Mesodermal cell (in vitro differentiated cells): ENCODE measurements around the gene PPAN.

ENCODE experiments used
- H3K27ac ChIP-seq: 2 replicates; pipeline ENCODE4 v1.7.0; 2013; ENCODE audit warnings: mild to moderate bottlenecking, low read depth, low read length, moderate library complexity; ENCODE audit not compliant: severe bottlenecking
- H3K36me3 ChIP-seq: 2 replicates; pipeline ENCODE4 v1.7.1; 2013; ENCODE audit warnings: mild to moderate bottlenecking, low read length, moderate library complexity; ENCODE audit not compliant: control insufficient read depth, insufficient read depth
- H3K4me1 ChIP-seq: one replicate; pipeline ENCODE4 v1.7.1; 2013; ENCODE audit warnings: mild to moderate bottlenecking, low read length; ENCODE audit not compliant: insufficient read depth, control insufficient read depth, poor library complexity, severe bottlenecking
- H3K4me3 ChIP-seq: 2 replicates; pipeline ENCODE4 v1.7.0; 2013; ENCODE audit warnings: low read length, control low read depth, mild to moderate bottlenecking; ENCODE audit not compliant: insufficient read depth, poor library complexity, severe bottlenecking; ENCODE audit errors: extremely low read depth
- H3K9me3 ChIP-seq: 2 replicates; pipeline ENCODE4 v1.7.1; 2013; ENCODE audit warnings: mild to moderate bottlenecking, low read length, moderate library complexity; ENCODE audit not compliant: control insufficient read depth
- WGBS, 2 experiments: methylation state at CpG; one replicate each; pipeline ENCODE4 v1.1.5; 2013; ENCODE audit warnings: missing lambda C conversion rate in 2 of 2; ENCODE audit not compliant: insufficient coverage in 2 of 2; 5-methylcytosine and 5-hydroxymethylcytosine counted together

PPAN gene

DNA sequence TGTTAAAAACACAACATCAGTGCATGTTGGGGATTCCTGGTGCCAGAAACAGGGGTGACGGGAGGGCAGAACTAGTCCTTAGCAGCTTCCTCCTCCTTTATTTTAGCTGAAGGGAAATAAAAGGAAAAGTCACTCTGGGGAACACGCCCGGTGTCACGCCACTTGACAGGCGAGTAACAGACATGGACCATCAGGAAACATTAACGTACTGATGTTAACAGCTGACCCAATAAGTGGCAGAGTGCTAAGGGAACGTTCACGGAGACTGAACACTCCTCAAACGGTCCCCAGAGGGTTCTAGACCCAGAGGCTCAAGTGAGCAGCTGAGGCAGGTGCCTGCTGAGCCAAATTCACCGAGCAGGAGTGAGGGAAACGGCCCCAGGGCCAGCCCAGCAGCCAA, 27.4 kb downstream of the PPAN start:
- H3K36me3 ChIP-seq, result peaks cover 94% of the 10 kb centered on the region
- H3K4me3 ChIP-seq, result no peak overlapping the region
- 96% methylated on average over 7 to 11 of the region's 11 CpGs for WGBS, 2 experiments

DNA sequence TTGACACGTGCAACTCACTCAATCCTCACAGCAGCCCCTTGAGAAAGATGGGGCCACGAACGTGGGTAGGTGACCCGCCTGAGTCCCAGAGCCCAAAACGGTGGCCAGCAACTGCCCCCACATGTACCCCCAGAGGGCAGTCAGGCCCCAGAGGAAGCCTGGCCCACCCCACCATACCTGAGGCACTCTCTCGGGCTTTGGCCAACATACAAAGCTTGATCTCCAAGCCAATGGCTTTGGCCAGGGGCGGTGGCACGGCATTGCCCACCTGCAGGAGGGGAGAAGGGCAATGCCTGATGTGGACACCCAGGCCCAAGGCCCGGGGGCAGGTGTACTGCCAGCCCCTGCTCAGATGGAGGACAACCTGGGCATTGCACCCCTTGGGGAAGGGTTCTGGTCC, 27.9 kb downstream of the PPAN start:
- 92 to 95% methylated on average over 6 to 9 of the region's 9 CpGs for WGBS, 2 experiments

More for the DNA sequence above, 27.4 kb downstream of the PPAN start:
- H3K4me1 ChIP-seq, result no peaks in the 10 kb centered on the region
- H3K9me3 ChIP-seq, result no peaks in the 10 kb centered on the region
- no peak overlapping the region for H3K27ac ChIP-seq

DNA sequence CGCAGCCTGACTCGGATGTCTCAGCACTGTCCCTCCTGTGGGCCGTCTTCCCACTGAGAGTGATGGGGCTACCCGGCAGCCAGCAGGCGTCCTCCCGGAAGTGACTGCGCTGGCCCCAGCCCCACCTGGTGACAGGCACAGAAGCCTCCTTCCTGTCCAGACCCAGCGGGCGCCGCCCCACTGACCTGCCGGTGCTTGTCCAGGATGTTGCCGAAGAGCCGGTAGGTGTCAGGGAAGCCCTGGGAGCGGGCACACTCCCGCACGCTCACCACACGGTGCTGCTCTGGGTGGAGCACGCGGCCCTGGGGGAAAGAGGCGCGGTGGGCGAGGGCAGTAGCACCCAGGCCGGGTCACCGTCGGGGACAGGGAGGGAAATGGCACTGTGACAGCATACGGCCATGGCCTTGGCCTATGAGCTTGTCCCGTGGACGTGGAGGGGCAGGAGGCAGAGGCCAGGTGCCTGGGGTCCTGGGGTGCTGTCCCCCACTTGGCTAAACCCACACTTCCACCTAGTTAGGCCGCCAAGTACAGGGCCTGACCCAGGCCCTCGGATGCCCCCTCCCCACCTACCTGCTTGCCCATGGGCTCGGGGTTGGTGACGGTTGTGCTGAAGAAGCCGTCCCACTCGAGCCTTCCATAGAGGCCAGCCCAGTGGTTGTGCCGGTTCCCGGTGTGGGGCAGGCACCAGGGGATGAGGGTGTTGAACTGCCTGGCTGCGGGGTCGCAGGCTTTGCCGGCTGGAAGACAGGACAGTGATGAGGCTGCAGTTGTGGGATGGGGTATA, 29.6 kb downstream of the PPAN start:
- no peaks in the 10 kb centered on the region for H3K4me1 ChIP-seq
- WGBS, 2 experiments, result 95 to 96% methylated on average over 33 to 37 of the region's 39 CpGs
- H3K36me3 ChIP-seq, result peaks cover 94% of the 10 kb centered on the region
- H3K4me3 ChIP-seq, result no peak overlapping the region
- H3K27ac ChIP-seq, result no peak overlapping the region
- no peaks in the 10 kb centered on the region for H3K9me3 ChIP-seq

More for the DNA sequence above, 27.9 kb downstream of the PPAN start:
- Histone ChIP-seq H3K9me3 (no peaks in the 10 kb centered on the region), H3K27ac (no peak overlapping the region), H3K36me3 (peaks cover 95% of the 10 kb centered on the region), H3K4me3 (no peak overlapping the region), H3K4me1 (no peaks in the 10 kb centered on the region)

DNA sequence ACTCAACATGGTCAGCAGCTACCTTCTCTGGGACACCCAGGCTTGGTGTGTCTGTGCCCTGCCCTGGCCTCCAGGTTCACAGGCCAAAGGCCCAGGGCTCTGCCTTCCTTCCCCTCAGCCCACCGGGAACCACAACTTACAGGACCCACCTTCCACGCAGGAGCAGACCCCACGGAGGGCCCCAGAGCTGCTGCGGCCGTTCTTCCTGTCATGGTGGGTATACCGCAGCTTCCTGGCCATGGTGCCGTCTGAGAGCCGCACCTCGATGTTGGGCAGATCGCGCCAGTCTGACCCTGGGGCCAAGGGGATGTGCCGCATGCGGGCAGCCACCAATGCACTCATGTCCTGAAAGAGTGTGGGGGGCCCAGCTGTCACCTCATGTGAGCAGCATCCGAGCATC, 30.8 kb downstream of the PPAN start:
- 98% methylated on average over 11 to 12 of the region's 14 CpGs for WGBS, 2 experiments
- H3K4me1 ChIP-seq, result no peaks in the 10 kb centered on the region
- no peak overlapping the region for H3K4me3 ChIP-seq
- H3K27ac ChIP-seq, result no peak overlapping the region
- H3K9me3 ChIP-seq, result no peaks in the 10 kb centered on the region
- peaks cover 94% of the 10 kb centered on the region for H3K36me3 ChIP-seq

DNA sequence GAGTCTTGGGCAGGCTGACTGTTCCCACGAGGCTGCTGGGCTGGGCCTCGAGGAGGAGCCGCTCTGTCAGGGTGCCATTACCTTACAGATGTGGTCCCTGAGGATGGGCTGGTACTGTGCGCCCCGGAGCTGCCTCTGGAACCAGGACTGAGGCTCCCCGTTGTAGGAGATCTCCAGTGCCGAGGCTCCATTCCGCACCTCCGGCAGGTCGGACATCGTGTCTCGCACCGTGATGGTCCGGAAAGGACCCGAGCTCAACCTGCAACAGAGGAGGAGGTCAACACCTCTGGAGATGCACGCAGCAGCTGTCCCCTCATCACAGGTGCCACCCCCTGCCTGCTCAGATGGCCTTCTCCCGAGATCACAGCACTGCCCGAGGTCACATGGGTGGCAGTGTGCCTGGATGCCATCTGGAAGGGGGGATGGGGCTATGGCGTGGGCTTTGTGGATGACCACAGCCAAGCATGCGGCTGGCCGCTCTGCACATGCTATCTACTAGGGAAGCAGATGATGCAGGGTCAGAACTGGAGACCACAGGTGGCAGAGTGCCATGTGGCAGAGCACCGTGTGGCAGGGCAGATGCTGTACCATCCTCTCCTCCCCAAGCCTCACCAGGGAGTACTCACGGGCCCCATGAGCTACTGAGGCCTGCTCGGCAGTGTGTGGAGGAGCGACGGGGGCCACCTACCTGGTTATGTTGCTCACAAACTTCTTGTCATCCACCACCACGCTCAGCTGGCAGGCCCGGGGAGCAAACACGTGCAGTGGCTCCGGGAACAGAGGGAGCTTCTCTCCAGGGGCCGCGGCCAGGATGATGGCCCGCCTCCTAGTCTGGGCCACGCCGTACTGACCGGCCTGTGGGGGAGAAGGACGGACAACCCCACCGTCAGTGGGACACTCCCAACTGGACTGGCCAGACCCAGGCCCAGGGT, 31.9 kb downstream of the PPAN start:
- H3K4me3 ChIP-seq, result no peak overlapping the region
- no peak overlapping the region for H3K27ac ChIP-seq
- 93 to 97% methylated on average over 28 to 36 of the region's 38 CpGs for WGBS, 2 experiments
- no peaks in the 10 kb centered on the region for H3K9me3 ChIP-seq
- peaks cover 95% of the 10 kb centered on the region for H3K36me3 ChIP-seq
- H3K4me1 ChIP-seq, result no peaks in the 10 kb centered on the region

DNA sequence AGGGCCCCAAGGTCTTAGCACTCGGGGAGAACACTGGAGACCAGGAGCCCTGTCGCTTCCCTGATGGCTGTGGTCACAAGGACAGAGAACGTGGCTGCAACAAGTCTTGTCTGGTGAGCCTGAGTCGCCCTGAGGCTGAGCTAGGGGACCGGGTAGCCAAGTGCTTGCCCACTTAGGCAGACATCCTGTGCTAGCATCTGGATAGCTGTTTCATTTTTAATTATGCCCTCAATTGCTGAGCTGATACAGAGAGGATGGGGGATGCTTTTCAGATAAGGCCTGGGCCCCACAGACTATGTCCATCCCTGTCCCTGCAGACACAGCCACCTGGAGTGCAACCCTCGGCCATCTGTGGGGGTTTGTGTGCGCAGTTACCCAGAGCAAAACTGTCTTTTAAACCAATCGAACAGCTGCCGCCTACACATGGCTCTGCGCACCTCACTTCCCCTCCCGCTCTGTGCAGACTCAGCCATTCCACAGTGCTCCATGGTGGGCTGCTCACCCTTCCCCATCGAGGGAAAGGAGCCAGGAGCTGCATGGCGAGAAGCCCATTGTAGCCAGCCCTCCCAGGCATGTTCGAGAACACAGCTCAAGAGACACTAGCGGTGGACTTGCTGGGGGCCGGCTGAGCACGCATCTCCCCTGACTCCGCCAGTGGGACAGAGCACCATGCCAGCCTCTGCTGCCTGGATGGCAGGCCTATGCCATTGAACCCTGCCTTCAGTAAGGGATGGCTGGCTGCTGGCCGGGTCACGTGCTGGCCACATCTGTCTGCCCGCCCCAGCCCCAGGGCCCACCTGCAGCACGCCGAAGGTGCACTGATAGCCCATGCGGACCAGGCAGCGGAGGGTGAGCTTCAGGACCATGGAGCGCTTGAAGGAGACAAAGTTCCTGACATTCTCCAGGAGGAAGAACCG, 33.0 kb downstream of the PPAN start:
- peaks cover 94% of the 10 kb centered on the region for H3K36me3 ChIP-seq
- 98% methylated on average over 25 to 27 of the region's 27 CpGs for WGBS, 2 experiments

DNA sequence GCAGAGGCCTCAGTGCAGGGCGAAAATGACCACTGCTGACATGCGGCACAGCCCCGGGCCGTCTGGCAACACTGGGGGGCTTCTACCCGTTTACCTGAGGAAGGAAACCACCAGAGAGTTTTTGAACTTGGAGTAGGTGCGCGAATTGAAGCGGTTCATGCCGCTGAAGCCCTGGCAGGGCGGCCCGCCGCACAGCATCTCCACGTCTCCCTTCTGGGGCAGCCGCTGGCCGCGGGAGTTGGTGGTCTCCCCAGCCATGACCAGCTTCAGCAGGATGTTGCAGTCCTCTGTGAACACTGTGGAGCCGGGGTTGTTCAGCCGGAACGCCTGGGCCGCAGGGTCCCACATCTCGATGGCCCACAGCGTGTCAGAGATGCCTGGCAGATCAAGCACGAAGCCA, 33.8 kb downstream of the PPAN start:
- Histone ChIP-seq H3K4me1 (no peaks in the 10 kb centered on the region), H3K36me3 (peaks cover 95% of the 10 kb centered on the region), H3K4me3 (no peak overlapping the region), H3K27ac (no peak overlapping the region), H3K9me3 (no peaks in the 10 kb centered on the region)
- 96 to 98% methylated on average over 18 to 23 of the region's 23 CpGs for WGBS, 2 experiments

More for the DNA sequence above, 33.0 kb downstream of the PPAN start:
- Histone ChIP-seq H3K9me3 (no peaks in the 10 kb centered on the region), H3K27ac (no peak overlapping the region), H3K4me3 (no peak overlapping the region), H3K4me1 (no peaks in the 10 kb centered on the region)

DNA sequence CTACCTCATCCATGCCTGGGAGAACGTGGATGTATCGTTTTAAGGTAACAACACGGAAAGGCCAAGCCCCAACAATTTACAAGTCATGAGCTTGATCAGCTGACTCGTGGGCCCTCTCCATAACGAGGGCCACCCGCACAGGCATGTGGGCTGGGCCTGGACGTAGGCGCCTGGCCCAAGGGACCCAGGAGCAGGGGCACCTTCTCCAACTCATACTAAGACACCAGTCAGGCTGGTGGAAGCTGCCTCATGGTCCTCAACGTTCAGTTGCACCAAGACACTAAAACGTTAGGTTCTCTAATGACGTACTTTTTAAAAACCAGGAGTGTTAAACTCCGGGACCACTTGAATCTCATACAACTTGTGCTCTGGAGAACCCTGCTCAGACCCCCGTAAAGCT, 35.3 kb downstream of the PPAN start:
- peaks cover 97% of the 10 kb centered on the region for H3K36me3 ChIP-seq
- 97 to 98% methylated on average over 13 of the region's 13 CpGs for WGBS, 2 experiments
- H3K4me1 ChIP-seq, result no peaks in the 10 kb centered on the region
- H3K9me3 ChIP-seq, result no peaks in the 10 kb centered on the region
- H3K4me3 ChIP-seq, result no peak overlapping the region
- no peak overlapping the region for H3K27ac ChIP-seq

DNA sequence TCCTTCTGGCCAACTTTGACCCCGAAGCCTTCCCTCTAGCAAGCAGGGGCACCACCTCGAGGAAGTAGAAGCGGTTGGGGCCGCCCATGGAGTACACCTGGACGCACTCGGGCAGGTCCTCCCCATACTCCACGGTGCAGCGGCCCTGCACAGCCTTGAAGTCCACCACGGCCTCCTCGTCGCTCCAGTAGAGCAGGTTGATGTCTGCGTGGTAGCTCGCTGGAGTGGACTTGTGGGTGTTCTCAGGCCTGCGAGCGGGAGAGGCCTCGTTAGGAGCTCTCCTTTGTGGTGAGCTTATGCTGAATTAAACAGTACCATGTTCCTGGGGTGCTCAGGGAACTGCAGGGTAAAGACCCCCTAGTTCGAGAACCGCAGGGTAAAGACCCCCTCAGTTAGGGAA, 35.8 kb downstream of the PPAN start:
- H3K4me1 ChIP-seq, result no peaks in the 10 kb centered on the region
- 94 to 99% methylated on average over 15 to 16 of the region's 18 CpGs for WGBS, 2 experiments
- H3K27ac ChIP-seq, result no peak overlapping the region
- peaks cover 98% of the 10 kb centered on the region for H3K36me3 ChIP-seq
- no peaks in the 10 kb centered on the region for H3K9me3 ChIP-seq
- no peak overlapping the region for H3K4me3 ChIP-seq

DNA sequence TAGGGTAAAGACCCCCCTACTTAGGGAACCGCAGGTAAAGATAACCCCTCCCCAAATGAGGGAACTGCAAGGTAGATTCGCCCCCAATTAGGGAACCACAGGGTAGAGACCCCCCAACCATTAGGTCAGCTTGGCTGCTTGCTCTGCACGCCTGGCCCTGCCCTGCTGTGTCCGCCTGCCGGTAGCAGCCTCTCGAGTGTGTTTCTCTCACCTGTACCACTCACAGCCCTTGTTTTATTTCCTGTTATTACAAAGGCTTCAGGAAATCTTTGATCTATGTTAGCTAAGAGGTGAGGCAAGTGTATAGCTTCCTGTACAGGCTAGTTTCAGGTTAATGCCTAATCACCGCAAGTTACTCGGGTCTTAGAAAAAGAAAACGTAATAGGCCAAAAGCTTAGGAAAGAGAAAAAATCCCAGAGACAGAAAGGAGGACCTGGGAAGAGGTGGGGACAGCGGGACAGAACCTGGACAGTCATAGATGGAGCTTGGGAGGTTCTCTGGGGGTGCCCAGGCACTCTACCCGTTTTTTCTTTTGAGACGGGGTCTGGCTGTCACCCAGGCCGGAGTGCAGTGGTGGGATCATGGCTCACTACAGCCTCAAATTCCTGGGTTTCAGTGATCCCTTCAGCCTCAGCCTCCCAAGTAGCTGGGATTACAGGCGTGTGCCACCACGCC, 36.7 kb downstream of the PPAN start:
- Histone ChIP-seq H3K9me3 (no peaks in the 10 kb centered on the region), H3K36me3 (peaks cover 97% of the 10 kb centered on the region), H3K4me1 (no peaks in the 10 kb centered on the region), H3K4me3 (no peak overlapping the region), H3K27ac (no peak overlapping the region)
- 90 to 97% methylated on average over 8 to 13 of the region's 15 CpGs for WGBS, 2 experiments
